Heart left ventricle (tissue), 13 donors: ENCODE data around the gene RASGEF1C.

Source experiments
- CTCF ChIP-seq, 12 donors: fragments of 200-600 bp; sonication (generic) in 4 of 12; IDR thresholded peaks; one replicate each; pipeline versions ENCODE4 v1.5.0 to v1.8.0; 2018 to 2022; ENCODE audit warnings: antibody characterized with exemption in 12 of 12, mild to moderate bottlenecking in 5 of 12
- POLR2A ChIP-seq, 2 donors: fragments of 450-650 bp; IDR thresholded peaks; one replicate each; pipeline ENCODE4 v1.6.1; 2017; ENCODE audit warnings: antibody characterized with exemption in 2 of 2, mild to moderate bottlenecking in 2 of 2, moderate library complexity in 2 of 2
- donor health status: ischemic (EF 13 %, LVEDD 7.1; RV severe dilation, severe dysfunction).
- donor health status: DM: no; HTN: yes; CAD: no.
- donor health status: DM: no; HTN: no; CAD: no.
- donor health status: ischemic (EF 25% LVEDD 6.9; RV normal size, moderate dysfunction).
- donor health status: ischemic (EF 25% LVEDD 5.7; RV mildly dilated, moderate dysfunction).
- donor health status: ischemic (EF 35%, LVEDD 5.7; RV mildly dilated, moderate dysfunction).
- donor health status: nonischemic (EF 11% LVEDD 7.7; RV severe dilation, severe dysfunction).
- donor health status: DM: yes; HTN: yes; CAD: no.
- donor health status: PGD.
- donor health status: ischemic (EF 29% LVEDD 5.4; RV normal size, mild dysfunction).
- donor health status: nonischemic (EF 23%, LVEDD 6.1; RV moderate dilation, normal function).

DNA sequence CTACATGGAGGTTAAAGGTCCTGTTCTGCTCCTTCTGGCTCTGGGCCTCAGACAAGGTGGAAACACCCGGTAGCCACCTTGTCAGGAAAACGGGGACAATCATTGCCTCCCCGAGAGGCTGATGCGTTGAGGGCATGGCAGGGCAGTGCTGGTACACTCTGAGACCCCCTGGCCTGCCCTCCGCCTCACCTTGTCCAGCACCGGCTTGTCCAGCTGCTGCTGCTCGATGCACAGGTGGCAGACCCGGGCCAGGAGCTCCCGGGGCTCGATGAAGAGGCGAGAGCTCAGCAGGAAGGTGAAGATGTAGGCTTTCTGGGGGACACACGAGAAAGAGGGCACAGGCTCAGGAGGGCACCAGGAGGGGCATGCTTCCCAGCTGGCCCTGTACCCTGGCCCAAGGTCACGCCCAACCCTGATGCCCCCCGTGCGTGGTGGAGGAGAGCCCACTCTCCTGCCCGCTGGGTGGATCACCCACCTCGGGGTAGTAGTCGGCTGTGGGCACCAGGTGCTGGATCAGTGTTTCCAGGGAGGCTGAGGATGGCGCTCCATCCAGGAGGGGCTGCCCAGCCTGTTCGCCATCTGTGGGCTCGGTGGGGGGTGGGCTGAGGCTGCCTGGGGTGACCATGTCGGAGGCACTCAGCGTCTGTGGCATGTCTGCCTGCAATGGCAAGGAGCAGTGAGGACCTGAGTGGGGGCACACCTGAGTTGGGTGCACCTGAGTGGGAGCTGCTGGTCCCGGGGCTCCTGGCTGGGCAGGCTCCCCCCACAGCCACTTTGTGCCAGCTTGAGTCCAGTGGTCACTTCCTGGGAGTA lies 71.4 kb downstream of the RASGEF1C start:
- TF ChIP-seq POLR2A (IDR thresholded peaks at IDR 0.05) (no peak), CTCF (IDR thresholded peaks at IDR 0.05) (no peak)
